Osteocyte (in vitro differentiated cells): ENCODE data around the gene PDGFC. TPM values are rescaled to one million over a fixed set of nuclear protein-coding genes. Genes with fewer than 3 reads are reported as not detected.
A peak's percentile ranks its signal among the peaks of the same experiment; 100 is the strongest.

Experiments used
- DNase-seq: peaks from one replicate; pipeline ENCODE4 v3.0.0; 2021; ENCODE audit warnings: mixed read lengths; ENCODE audit not compliant: unreplicated experiment; ENCODE audit errors: extremely low spot score
- H3K27ac Mint-ChIP-seq: one replicate; pipeline ENCODE4 v1.8.0; 2021; ENCODE audit warnings: mild to moderate bottlenecking, mixed read lengths; ENCODE audit not compliant: unreplicated experiment
- H3K27me3 Mint-ChIP-seq: one replicate; pipeline ENCODE4 v1.8.0; 2021; ENCODE audit warnings: mixed read lengths; ENCODE audit not compliant: unreplicated experiment
- H3K36me3 Mint-ChIP-seq: one replicate; pipeline ENCODE4 v1.8.0; 2021; ENCODE audit warnings: mixed read lengths; ENCODE audit not compliant: unreplicated experiment
- H3K4me1 Mint-ChIP-seq: one replicate; pipeline ENCODE4 v1.8.0; 2021; ENCODE audit warnings: mixed read lengths; ENCODE audit not compliant: unreplicated experiment
- H3K4me3 Mint-ChIP-seq: one replicate; pipeline ENCODE4 v1.8.0; 2021; ENCODE audit warnings: mild to moderate bottlenecking, moderate library complexity, mixed read lengths; ENCODE audit not compliant: unreplicated experiment
- H3K9me3 Mint-ChIP-seq: one replicate; pipeline ENCODE4 v1.8.0; 2021; ENCODE audit warnings: mixed read lengths; ENCODE audit not compliant: unreplicated experiment
- total RNA-seq: library from RNA; stranded (reverse); gene quantifications from 2 replicates; pipeline ENCODE4 v1.2.1, GENCODE V29; 2021
- TF ChIP-seq, protein P1 (sequence below): fragments of 200-600 bp; sonication (generic); IDR thresholded peaks from 2 replicates; pipeline ENCODE4 v1.5.0; 2021; ENCODE audit warnings: antibody characterized with exemption, mild to moderate bottlenecking, moderate library complexity

Gene PDGFC
- total RNA-seq, 1 donor from 2014 or later = 25.4 TPM

DNA sequence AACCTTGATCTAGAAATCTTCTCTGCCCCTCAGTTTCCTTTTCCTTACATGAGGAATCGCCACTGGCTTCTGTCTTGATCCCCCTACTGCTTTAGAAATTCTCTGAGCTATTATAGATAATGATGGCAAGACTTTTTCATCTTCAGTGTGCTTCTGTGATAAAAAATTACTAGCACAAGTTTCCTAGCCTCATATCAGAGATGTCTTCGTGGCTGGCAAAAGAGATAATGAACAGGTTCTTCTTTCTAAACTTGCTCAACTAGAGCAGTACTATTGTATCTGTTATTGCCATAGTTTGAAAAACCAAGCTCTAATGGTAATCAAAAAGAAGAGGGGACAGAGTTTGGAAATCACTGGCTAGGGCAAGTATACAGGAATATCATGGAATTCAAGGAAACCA, 4.1 kb upstream of the PDGFC start:
- H3K9me3 Mint-ChIP-seq = no peaks in the 10 kb centered on the region
- no peaks in the 10 kb centered on the region for H3K27me3 Mint-ChIP-seq
- H3K4me3 Mint-ChIP-seq = no peak overlapping the region
- H3K27ac Mint-ChIP-seq = peak overlapping the region; percentile 57
- DNase-seq = no peak
- TF ChIP-seq, protein P1, sequence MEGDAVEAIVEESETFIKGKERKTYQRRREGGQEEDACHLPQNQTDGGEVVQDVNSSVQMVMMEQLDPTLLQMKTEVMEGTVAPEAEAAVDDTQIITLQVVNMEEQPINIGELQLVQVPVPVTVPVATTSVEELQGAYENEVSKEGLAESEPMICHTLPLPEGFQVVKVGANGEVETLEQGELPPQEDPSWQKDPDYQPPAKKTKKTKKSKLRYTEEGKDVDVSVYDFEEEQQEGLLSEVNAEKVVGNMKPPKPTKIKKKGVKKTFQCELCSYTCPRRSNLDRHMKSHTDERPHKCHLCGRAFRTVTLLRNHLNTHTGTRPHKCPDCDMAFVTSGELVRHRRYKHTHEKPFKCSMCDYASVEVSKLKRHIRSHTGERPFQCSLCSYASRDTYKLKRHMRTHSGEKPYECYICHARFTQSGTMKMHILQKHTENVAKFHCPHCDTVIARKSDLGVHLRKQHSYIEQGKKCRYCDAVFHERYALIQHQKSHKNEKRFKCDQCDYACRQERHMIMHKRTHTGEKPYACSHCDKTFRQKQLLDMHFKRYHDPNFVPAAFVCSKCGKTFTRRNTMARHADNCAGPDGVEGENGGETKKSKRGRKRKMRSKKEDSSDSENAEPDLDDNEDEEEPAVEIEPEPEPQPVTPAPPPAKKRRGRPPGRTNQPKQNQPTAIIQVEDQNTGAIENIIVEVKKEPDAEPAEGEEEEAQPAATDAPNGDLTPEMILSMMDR = no peak
- no peaks in the 10 kb centered on the region for H3K36me3 Mint-ChIP-seq
- peaks cover 61% of the 10 kb centered on the region for H3K4me1 Mint-ChIP-seq

DNA sequence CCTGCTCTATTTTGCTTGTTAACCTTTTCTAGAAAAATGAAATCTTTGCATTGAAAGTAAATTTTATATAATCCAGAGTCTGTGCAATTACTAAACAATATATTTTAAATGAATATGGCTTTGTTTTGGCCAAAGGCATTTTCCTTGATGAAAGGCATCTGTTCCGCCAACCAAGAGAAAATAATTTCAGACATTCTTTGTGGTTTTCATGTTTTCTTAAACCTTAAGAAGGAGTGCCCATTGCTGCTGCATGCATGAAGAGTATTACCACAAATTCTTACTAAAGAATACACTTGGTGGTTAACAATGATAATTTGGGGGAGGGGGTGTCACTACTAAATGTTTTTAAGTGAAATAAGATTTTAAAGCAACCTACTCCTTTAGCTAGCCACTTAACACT, 2.7 kb upstream of the PDGFC start:
- H3K4me3 Mint-ChIP-seq = peak overlapping the region; percentile 7
- no peaks in the 10 kb centered on the region for H3K36me3 Mint-ChIP-seq
- DNase-seq = no peak
- peaks cover 73% of the 10 kb centered on the region for H3K4me1 Mint-ChIP-seq
- no peaks in the 10 kb centered on the region for H3K9me3 Mint-ChIP-seq
- no peaks in the 10 kb centered on the region for H3K27me3 Mint-ChIP-seq
- TF ChIP-seq, protein P1 = no peak
- peak overlapping the region; percentile 79 for H3K27ac Mint-ChIP-seq

DNA sequence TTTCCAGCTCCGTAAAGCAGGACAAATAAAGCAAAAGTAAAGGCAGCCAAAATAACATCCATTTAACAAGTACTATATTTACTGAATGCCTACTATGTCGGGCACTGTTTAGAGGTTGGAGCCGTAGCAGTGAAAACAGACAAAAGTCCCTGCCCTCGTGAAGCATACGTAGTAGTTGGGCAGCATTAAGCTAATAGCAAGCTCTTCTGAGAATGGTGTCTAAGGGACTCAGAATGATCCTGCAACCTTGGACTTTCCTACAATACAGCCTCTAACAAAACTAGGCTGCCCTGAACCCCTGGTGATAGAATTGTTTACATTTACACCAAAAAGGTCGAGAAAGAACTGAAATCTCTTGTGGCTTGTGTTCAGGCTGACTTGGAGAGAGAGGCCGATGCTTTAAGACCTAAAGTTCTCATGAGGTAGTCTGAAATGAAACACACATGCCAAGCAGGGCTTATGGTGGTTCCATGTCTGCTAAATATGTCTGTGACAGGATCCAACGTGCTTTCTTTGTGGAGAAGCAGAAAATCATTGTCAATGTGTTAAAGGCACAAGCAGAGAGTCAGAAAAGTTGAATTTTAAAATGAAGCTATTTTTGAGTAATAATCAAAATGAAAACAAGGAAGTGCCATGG, 898 bp upstream of the PDGFC start:
- no peaks in the 10 kb centered on the region for H3K9me3 Mint-ChIP-seq
- H3K36me3 Mint-ChIP-seq = no peaks in the 10 kb centered on the region
- peak overlapping the region; percentile 88 for H3K27ac Mint-ChIP-seq
- TF ChIP-seq, protein P1 = no peak
- H3K4me1 Mint-ChIP-seq = peaks cover 81% of the 10 kb centered on the region
- DNase-seq = no peak
- no peaks in the 10 kb centered on the region for H3K27me3 Mint-ChIP-seq
- H3K4me3 Mint-ChIP-seq = peak overlapping the region; percentile 68

DNA sequence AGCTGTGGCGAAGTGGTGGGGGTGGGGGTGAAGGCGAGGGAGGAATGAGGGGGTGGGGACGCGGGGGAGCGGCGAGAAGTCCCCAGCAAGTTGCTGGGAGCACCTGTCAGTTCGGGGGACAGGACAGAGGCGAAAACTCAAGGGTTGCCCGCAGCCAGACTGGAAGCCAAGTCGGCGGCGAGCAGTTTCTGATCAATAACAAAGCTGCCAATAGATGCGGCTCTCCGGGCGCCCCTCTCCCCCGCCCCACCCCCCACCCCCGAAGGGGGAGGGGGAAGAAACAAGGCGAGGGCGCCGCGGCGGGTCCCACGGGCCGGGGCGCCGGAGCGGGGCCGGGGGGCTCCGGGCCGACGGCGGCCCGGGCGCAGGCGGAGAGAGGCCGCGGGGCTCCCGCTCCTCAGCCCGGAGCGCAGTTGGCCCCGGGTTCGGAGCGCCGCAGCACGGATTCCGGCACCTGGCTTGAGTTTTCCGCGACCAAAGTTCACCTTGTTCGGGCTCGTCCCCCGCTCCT, 379 bp downstream of the PDGFC start:
- TF ChIP-seq, protein P1 = no peak
- no peak for DNase-seq
- Mint-ChIP-seq H3K4me1 (peaks cover 78% of the 10 kb centered on the region), H3K27ac (peak overlapping the region; percentile 84), H3K9me3 (no peaks in the 10 kb centered on the region), H3K36me3 (no peaks in the 10 kb centered on the region), H3K27me3 (no peaks in the 10 kb centered on the region), H3K4me3 (peak overlapping the region; percentile 91)

DNA sequence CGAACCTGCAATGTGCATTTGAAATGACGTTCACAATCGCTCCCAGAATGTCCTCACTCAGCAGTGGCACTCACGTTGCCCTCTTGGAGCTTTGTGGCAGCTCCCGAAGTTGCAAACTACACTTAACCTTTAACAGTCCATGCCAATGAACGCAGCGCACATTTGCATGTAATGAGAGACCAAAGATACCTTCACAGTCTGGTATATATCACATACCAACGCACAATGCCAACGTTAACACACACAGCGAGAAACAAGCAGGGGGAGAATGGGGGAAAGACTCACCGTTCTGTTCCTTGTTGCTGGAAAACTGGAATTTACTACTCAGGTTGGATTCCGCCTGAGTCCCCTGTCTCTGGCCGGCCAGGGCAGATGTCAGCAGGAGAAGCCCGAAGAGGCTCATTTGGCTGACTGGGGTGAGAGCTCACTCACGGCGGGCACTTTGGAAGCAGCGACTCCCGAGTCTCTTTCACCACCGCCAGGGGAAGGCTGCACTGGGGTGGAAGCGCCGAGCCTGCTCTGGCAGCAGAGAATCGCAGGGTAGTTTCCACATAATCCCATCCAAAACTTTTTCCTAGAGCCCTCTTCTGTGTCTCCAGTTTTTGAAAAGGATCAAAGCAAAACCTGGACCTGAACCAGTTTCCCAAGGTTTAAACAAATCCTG, 966 bp downstream of the PDGFC start:
- Mint-ChIP-seq H3K36me3 (no peaks in the 10 kb centered on the region), H3K27me3 (no peaks in the 10 kb centered on the region), H3K27ac (peak overlapping the region; percentile 84), H3K4me3 (peak overlapping the region; percentile 91), H3K9me3 (no peaks in the 10 kb centered on the region), H3K4me1 (peaks cover 72% of the 10 kb centered on the region)
- peak; percentile 90 for DNase-seq
- TF ChIP-seq, protein P1 = peak; percentile 66
